ENCODE results near the gene NUDCD3. TPM values are rescaled to one million over a fixed set of nuclear protein-coding genes. Genes with fewer than 3 reads are reported as not detected.

The NUDCD3 gene
- total and polyA plus RNA-seq, 2 experiments from 2014 or later, result 35.7 to 42.7 TPM

GRCh38 chr7:44537442-44537841, 47.0 kb upstream of the NUDCD3 start:
- no peaks in the 10 kb centered on the region for H3K79me2 ChIP-seq (replicated peaks; ENCODE audit: insufficient read depth)
- TF ChIP-seq REST (IDR thresholded peaks at IDR 0.05; ENCODE audit: unreplicated experiment) (no peak), JUNB (IDR thresholded peaks at IDR 0.05; ENCODE audit: unreplicated experiment) (no peak), ZNF462 (CRISPR knock-in tag; IDR thresholded peaks at IDR 0.05) (no peak)
- no peaks in the 10 kb centered on the region for H4K20me1 ChIP-seq (replicated peaks; ENCODE audit: insufficient read depth)
- H3F3A ChIP-seq (replicated peaks; ENCODE audit: low read depth), result no peaks in the 10 kb centered on the region
- H3K9me2 ChIP-seq (ENCODE audit: insufficient read depth), result no peaks in the 10 kb centered on the region
- H3K4me2 ChIP-seq, result no peak overlapping the region
- H3K4me3 ChIP-seq, result no peak overlapping the region
- Mint-ChIP-seq H3K4me3 (no peak overlapping the region), H3K27ac (no peak overlapping the region), H3K9me3 (no peaks in the 10 kb centered on the region), H3K36me3 (ENCODE audit: low read depth) (no peaks in the 10 kb centered on the region; the same call in 2 of the 3 replicates), H3K27me3 (ENCODE audit: insufficient read depth, low read depth, poor library complexity) (peaks cover 15% of the 10 kb centered on the region), H3K4me1 (no peaks in the 10 kb centered on the region; the same call in 2 of the 3 replicates)
- H3K36me3 ChIP-seq (ENCODE audit: insufficient read depth), result no peaks in the 10 kb centered on the region
- no peak for DNase-seq (ENCODE audit: low spot score)
- no peak overlapping the region for H2AFZ ChIP-seq
- no peaks in the 10 kb centered on the region for H3K4me1 ChIP-seq (ENCODE audit: insufficient read depth)
- H3K27ac ChIP-seq (ENCODE audit: low read depth), result no peak overlapping the region
- ATAC-seq, result no peak
- no peaks in the 10 kb centered on the region for H3K27me3 ChIP-seq (ENCODE audit: insufficient read depth)
